DMS153 treated with DMSO at 0.1 percent for 48 hours (cell line): ENCODE data around the gene MBNL1.
"Not testable (repeated sequence)": the region's sequence is repeated elsewhere in the genome, so short reads cannot be mapped to it uniquely, and the experiment has no call there.

Experiments used
- DNase-seq: peaks from one replicate; lab custom pipeline; 2025; ENCODE audit not compliant: unreplicated experiment; lab: John Stamatoyannopoulos, UW

Gene MBNL1

DNA sequence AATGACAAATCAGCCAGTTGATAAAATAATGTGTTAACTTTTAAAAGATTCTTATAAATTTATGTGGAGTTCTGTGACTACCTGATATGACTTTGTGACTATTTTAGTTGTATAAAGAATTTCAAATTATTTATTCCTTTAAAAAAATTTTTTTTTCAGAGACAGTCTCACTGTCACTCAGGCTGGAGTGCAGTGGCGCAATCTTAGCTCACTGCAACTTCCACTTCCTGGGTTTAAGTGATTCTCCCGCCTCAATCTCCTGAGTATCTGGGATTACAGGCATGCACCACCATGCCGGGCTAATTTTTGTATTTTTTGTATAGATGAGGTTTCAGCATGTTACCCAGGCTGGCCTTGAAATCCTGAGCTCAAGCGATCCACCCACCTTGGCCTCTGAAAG, 48.5 kb downstream of the MBNL1 start:
- DNase-seq, result no peak

- no peak for DNase-seq
These were observed 49.2 kb downstream of the MBNL1 start for GRCh38 chr3:152317956-152318355.

- DNase-seq, result no peak
These were observed 49.8 kb downstream of the MBNL1 start for GRCh38 chr3:152318512-152318911.

DNA sequence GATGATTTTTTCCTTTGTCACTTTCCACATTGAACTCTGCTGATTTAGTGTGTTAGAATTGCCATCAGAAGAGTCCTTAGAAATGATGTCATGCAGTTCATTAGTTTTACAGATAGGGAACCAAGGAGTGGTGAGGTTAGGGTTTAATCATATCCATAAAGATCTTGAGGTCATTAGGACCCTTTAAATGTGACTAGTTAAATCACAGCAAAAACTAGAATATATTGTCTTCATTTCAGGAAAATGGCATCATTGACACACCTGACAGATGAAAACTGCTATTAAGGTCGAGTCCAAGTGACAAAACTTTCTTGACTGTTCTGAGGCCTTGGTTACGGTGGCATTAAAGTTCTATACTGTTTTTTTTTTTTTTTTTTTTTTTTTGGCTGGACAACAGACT, 50.5 kb downstream of the MBNL1 start:
- no peak for DNase-seq

GRCh38 chr3:152319831-152320617, 51.3 kb downstream of the MBNL1 start:
- DNase-seq, result no peak

GRCh38 chr3:152321200-152321954, 52.6 kb downstream of the MBNL1 start:
- no peak for DNase-seq

- DNase-seq, result no peak
These were observed 53.2 kb downstream of the MBNL1 start for GRCh38 chr3:152321955-152322377.

- no peak for DNase-seq
These were observed 54.0 kb downstream of the MBNL1 start for GRCh38 chr3:152322756-152323155.

- DNase-seq, result no peak
These were observed 55.1 kb downstream of the MBNL1 start for GRCh38 chr3:152323834-152324233.

GRCh38 chr3:152325136-152325535, 56.4 kb downstream of the MBNL1 start:
- no peak for DNase-seq

GRCh38 chr3:152327203-152327602, 58.5 kb downstream of the MBNL1 start:
- DNase-seq, result no peak

GRCh38 chr3:152328841-152329240, 60.1 kb downstream of the MBNL1 start:
- no peak for DNase-seq

DNA sequence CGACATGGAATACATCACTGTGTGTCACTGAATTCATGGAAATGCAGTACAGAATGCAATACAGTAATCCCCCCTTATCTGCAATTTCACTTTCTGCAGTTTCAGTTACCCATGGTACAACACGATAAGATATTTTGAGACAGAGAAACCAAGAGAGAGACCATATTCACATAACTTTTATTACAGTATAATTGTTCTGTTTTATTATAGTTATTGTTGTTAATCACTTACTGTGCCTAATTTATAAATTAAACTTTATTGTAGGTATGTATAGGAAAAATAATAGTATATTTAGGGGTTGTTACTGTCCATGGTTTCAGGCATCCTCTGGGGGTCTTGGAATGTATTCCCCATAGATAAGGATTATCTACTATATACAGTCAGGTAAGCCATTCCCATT, 61.8 kb downstream of the MBNL1 start:
- DNase-seq, result no peak

GRCh38 chr3:152331018-152331541, 62.4 kb downstream of the MBNL1 start:
- no peak for DNase-seq

GRCh38 chr3:152331998-152332397, 63.3 kb downstream of the MBNL1 start:
- DNase-seq, result no peak

DNA sequence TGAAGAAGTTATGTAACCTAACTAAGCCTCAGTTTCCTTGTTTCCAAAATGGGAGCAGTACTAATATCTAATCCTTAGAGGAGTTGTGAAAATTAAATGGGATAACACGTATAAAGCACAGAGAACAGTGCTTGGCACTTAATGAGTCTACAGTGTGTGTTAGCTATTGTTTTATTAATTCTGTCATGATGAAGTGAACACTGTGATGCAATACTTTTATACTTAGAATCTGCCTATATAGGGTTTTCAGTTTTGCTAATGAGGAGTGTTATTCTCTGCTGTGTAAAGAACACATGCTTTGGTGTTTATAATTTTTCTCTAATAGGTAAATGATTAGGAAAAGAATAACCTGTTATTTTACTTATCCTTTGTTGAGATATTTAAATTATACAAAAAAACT, 65.2 kb downstream of the MBNL1 start:
- DNase-seq, result no peak

DNA sequence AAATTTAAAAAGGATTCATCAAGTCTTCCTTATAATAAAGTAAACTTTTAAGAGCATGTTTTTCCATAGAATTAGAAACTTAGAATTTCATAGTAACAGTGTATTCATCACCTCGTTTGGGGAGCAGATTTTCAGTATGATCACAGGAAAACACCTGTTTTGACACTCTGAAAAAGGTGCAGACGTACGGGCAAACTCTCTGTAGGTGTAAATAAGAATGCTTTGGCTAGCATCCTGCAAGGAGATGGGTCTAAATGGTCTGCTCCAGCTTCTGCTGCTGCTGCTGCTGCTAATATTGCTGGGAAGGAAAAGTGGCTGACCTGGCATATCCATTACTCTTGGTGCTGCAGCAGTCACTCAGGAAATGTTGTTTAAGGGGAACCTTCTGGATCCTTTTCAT, 66.0 kb downstream of the MBNL1 start:
- no peak for DNase-seq

DNA sequence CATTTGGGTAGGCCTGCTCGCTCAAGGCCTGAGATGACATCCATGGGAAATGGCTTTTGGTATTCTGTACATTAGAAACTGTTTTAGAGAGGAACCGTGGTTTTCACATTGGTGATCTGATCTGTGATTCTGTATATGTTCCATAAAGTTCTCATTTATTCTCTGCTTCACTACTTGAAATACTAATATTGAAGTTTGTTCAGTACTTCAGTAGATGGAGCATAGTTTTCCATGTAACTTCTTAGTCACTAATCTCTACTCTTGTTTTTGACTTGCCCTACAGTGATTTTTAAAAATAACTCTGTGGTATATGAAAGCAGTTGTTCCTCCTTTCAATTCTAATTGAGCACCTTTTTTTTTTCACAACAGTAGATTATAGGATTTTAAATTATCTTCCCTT, 66.5 kb downstream of the MBNL1 start:
- DNase-seq, result no peak

GRCh38 chr3:152337337-152337736, 68.6 kb downstream of the MBNL1 start:
- not testable (repeated sequence) for DNase-seq

DNA sequence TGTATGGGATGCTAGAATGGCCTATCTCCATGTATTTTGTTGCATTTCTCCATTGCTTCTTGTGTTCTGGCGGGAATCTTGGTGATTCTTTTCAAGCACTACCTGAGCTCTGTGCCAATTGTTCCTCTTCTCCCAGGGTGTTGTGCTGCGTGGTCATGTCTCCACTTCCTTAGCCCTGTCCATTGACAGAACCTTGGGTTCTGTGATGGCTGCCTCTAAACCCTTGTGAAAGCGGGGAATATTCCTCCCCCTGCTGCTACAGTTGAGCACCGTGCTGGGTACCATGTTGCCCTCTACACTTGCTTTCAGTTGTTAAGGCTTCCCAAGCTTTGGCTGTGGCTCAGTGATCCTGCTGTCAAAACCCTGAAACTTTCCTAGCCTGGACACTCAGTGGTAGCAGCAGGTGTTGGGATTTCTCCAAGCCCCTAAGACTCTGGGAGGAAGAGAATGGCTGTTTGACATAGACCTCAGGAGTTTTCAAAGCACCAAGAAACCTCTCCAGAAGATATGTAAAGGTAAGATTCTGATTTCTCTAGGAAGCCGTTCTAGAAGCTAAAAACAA, 69.5 kb downstream of the MBNL1 start:
- no peak for DNase-seq

DNA sequence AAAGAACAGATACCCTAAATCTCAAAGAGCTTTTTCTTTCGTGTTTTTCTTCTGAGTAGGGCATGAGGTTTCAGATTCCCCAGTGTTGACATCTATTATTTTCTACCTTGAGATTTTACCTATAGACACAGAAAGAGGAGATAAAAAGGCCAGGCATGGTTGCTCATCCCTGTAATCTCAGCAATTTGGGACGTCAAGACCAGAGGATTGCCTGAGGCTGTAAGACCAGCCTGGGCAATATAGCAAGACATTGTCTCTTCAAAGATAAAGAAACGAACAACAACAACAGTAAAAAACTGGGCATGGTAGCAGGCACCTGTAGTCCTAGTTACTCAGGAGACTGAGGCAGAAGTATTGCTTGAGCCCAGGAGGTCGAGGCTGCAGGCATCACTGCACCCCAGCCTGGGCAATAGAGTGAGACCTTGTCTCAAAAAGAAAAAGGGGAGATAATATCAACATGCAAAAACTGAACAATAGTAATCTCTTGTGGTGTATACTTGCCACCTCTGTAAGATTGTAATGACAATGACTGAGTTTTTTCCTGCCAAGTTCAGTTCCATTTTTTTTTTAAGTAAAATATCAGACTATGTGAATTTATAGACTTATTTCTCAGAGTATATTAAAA, 71.3 kb downstream of the MBNL1 start:
- no peak for DNase-seq
